H9 (cell line): Measurements from ENCODE around the gene SIX3. TPM values are rescaled to one million over a fixed set of nuclear protein-coding genes. Genes with fewer than 3 reads are reported as not detected.

Experiments
- DNase-seq: peaks from one replicate; pipeline ENCODE4 v3.0.0-alpha.2; 2017
- H2AFZ ChIP-seq: one replicate; pipeline ENCODE4 v1.6.1; 2013; ENCODE audit warnings: mild to moderate bottlenecking, low read length, control low read depth, moderate library complexity
- H2AK5ac ChIP-seq: 2 replicates; pipeline ENCODE4 v1.6.1; 2013; ENCODE audit warnings: low read length, control low read depth, mixed read lengths; ENCODE audit not compliant: insufficient read length
- H2BK120ac ChIP-seq: one replicate; pipeline ENCODE4 v1.6.1; 2013; ENCODE audit warnings: low read depth, mild to moderate bottlenecking, low read length, control low read depth, inconsistent platforms; ENCODE audit not compliant: poor library complexity, severe bottlenecking
- H2BK12ac ChIP-seq: 2 replicates; pipeline ENCODE4 v1.6.1; 2013; ENCODE audit warnings: low read length, control low read depth, mixed read lengths, low read depth; ENCODE audit not compliant: insufficient read length
- H2BK15ac ChIP-seq: 2 replicates; pipeline ENCODE4 v1.6.1; 2013; ENCODE audit warnings: low read depth, low read length, control low read depth
- H2BK20ac ChIP-seq: one replicate; pipeline ENCODE4 v1.6.1; 2013; ENCODE audit warnings: low read depth, mild to moderate bottlenecking, low read length, control low read depth, inconsistent platforms; ENCODE audit not compliant: poor library complexity, severe bottlenecking
- H2BK5ac ChIP-seq: 2 replicates; pipeline ENCODE4 v1.6.1; 2013; ENCODE audit warnings: low read length, control low read depth, mixed read lengths; ENCODE audit not compliant: insufficient read length
- H3K14ac ChIP-seq: 2 replicates; pipeline ENCODE4 v1.6.1; 2013; ENCODE audit warnings: low read length, control low read depth; ENCODE audit not compliant: insufficient read depth
- H3K18ac ChIP-seq: 2 replicates; pipeline ENCODE4 v1.6.1; 2013; ENCODE audit warnings: low read depth, mild to moderate bottlenecking, mixed read lengths, low read length, control low read depth; ENCODE audit not compliant: insufficient read length
- H3K23ac ChIP-seq: 2 replicates; pipeline ENCODE4 v1.6.1; 2013; ENCODE audit warnings: low read length, control low read depth, mixed read lengths, low read depth; ENCODE audit not compliant: insufficient read length
- H3K23me2 ChIP-seq: 2 replicates; pipeline ENCODE4 v1.6.1; 2013; ENCODE audit warnings: low read depth, mild to moderate bottlenecking, mixed read lengths, low read length, control low read depth; ENCODE audit not compliant: insufficient read length, poor library complexity, severe bottlenecking
- H3K27ac ChIP-seq: 2 replicates; pipeline ENCODE4 v1.5.1; 2013; ENCODE audit warnings: low read length, control low read depth, mixed read lengths, low read depth; ENCODE audit not compliant: insufficient read length
- H3K27me3 ChIP-seq: 2 replicates; pipeline ENCODE4 v1.6.1; 2013; ENCODE audit warnings: low read length, control low read depth, inconsistent platforms; ENCODE audit not compliant: insufficient read depth
- H3K4ac ChIP-seq: 2 replicates; pipeline ENCODE4 v1.6.1; 2013; ENCODE audit warnings: low read depth, mild to moderate bottlenecking, control low read depth, inconsistent platforms, low read length, moderate library complexity
- H3K4me1 ChIP-seq: 2 replicates; pipeline ENCODE4 v1.6.1; 2013; ENCODE audit warnings: low read length, control low read depth, inconsistent platforms; ENCODE audit not compliant: insufficient read depth
- H3K4me2 ChIP-seq: 2 replicates; pipeline ENCODE4 v1.6.1; 2013; ENCODE audit warnings: low read length, control low read depth, mixed read lengths; ENCODE audit not compliant: insufficient read length, insufficient read depth
- H3K56ac ChIP-seq: 2 replicates; pipeline ENCODE4 v1.6.1; 2013; ENCODE audit warnings: low read depth, mild to moderate bottlenecking, mixed read lengths, low read length, control low read depth; ENCODE audit not compliant: insufficient read length
- H3K79me1 ChIP-seq: 2 replicates; pipeline ENCODE4 v1.6.1; 2013; ENCODE audit warnings: low read depth, mild to moderate bottlenecking, moderate library complexity, low read length, control low read depth, inconsistent platforms; ENCODE audit not compliant: insufficient read depth, poor library complexity, severe bottlenecking
- H3K79me2 ChIP-seq: 2 replicates; pipeline ENCODE4 v1.6.1; 2013; ENCODE audit warnings: low read length, control low read depth, inconsistent platforms; ENCODE audit not compliant: insufficient read depth
- H3K9ac ChIP-seq: 2 replicates; pipeline ENCODE4 v1.6.1; 2013; ENCODE audit warnings: low read length, control low read depth, mixed read lengths; ENCODE audit not compliant: insufficient read length; ENCODE audit errors: extremely low read depth
- H3K9me3 ChIP-seq: one replicate; pipeline ENCODE4 v1.6.1; 2013; ENCODE audit warnings: low read depth, low read length, inconsistent platforms; ENCODE audit not compliant: control insufficient read depth
- H3T11ph ChIP-seq: one replicate; pipeline ENCODE4 v1.6.1; 2013; ENCODE audit warnings: mild to moderate bottlenecking, low read length, control low read depth, inconsistent platforms
- H4K20me1 ChIP-seq: one replicate; pipeline ENCODE4 v1.6.1; 2013; ENCODE audit not compliant: control insufficient read depth, insufficient read length, insufficient read depth
- H4K5ac ChIP-seq: 2 replicates; pipeline ENCODE4 v1.6.1; 2013; ENCODE audit warnings: low read depth, mild to moderate bottlenecking, mixed read lengths, low read length, control low read depth; ENCODE audit not compliant: insufficient read length
- H4K8ac ChIP-seq: replicated peaks from 2 replicates; pipeline ENCODE4 v1.6.1; 2013; ENCODE audit warnings: low read length, control low read depth, mixed read lengths, low read depth; ENCODE audit not compliant: insufficient read length
- H4K91ac ChIP-seq: 2 replicates; pipeline ENCODE4 v1.6.1; 2013; ENCODE audit warnings: low read depth, mild to moderate bottlenecking, moderate library complexity, mixed read lengths, low read length, control low read depth; ENCODE audit not compliant: insufficient read length
- H3K27ac Mint-ChIP-seq, 3 experiments: 2 replicates in 2 of 3; 3 replicates in 1 of 3; pipeline ENCODE4 v1.8.0; 2020 to 2021; ENCODE audit warnings: mixed read lengths in 3 of 3, mild to moderate bottlenecking in 1 of 3, moderate library complexity in 1 of 3
- H3K27me3 Mint-ChIP-seq: 2 replicates; pipeline ENCODE4 v1.8.0; 2021; ENCODE audit warnings: low read depth, mild to moderate bottlenecking, moderate library complexity, mixed read lengths
- H3K36me3 Mint-ChIP-seq, 3 experiments: 2 replicates in 2 of 3; 3 replicates in 1 of 3; pipeline ENCODE4 v1.8.0; 2020 to 2021; ENCODE audit warnings: low read depth in 3 of 3, mixed read lengths in 3 of 3; ENCODE audit not compliant: insufficient read depth in 1 of 3
- H3K4me1 Mint-ChIP-seq, 2 experiments: 2 replicates each; pipeline ENCODE4 v1.8.0; 2020; ENCODE audit warnings: mixed read lengths in 2 of 2
- H3K4me3 Mint-ChIP-seq, 2 experiments: 2 replicates in 1 of 2; 3 replicates in 1 of 2; pipeline ENCODE4 v1.8.0; 2020 to 2021; ENCODE audit warnings: mild to moderate bottlenecking in 2 of 2, mixed read lengths in 2 of 2, moderate library complexity in 1 of 2
- H3K9me3 Mint-ChIP-seq, 2 experiments: 2 replicates in 1 of 2; 3 replicates in 1 of 2; pipeline ENCODE4 v1.8.0; 2020; ENCODE audit warnings: mild to moderate bottlenecking in 2 of 2, mixed read lengths in 2 of 2, moderate library complexity in 1 of 2
- WGBS: extraction: QIAGEN DNeasy Blood & Tissue Kit; methylation state at CpG from one replicate; pipeline ENCODE4 v1.1.7; 2013; ENCODE audit warnings: missing lambda C conversion rate, low lambda C conversion rate, mixed read lengths; ENCODE audit not compliant: insufficient read length; ENCODE audit errors: extremely low coverage; 5-methylcytosine and 5-hydroxymethylcytosine counted together
- total RNA-seq: library from RNA; stranded (reverse); gene quantifications from 2 replicates; pipeline ENCODE4 v1.2.1, GENCODE V29; 2021
- TF ChIP-seq, protein P1 (sequence below): fragments of 200-600 bp; sonication (generic); conservative IDR thresholded peaks from 3 replicates; pipeline ENCODE4 v1.8.0; 2021; ENCODE audit warnings: antibody characterized with exemption, mild to moderate bottlenecking

SIX3 gene
- total RNA-seq, 1 experiment from 2014 or later: 0.55 TPM

DNA sequence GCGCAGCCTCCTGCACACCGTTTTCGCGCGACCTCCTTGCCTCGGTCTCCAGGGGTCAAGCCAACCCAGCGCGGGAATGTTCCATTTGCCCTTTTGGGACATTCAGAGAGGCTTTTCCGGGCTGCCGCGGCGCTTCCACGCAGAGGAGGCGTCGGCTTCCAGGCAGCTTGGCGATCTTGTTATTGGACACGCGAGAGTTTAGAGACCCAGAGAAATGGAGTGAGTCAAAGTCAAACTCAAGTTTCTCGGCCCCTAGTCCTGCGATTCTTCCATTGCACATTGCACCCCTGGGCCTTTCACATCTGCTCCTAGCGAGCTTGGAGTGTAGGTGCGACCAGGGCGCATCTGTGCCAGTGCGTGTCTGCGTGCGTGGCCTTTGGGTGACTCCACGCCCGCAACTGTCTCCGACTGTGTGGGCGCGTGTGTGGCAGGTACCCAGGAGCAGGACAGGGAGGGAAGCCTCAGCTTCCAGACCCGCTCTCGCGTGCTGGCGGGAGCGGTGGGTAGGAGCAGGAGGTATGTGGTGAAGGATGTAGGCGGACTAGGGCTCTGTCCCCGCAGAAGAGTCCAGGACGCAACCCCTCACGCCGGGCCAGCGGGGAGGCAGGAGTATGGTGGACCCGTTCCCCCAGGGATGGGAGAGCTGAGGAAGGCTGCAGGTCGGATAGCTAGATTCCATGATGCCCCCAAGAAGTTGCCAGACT, 13.5 kb downstream of the SIX3 start:
- Histone ChIP-seq H3K18ac (no peak overlapping the region), H3K9me3 (no peaks in the 10 kb centered on the region), H3K56ac (no peak overlapping the region), H3T11ph (no peak overlapping the region), H4K8ac (no peak overlapping the region), H3K79me2 (no peaks in the 10 kb centered on the region), H2BK20ac (no peak overlapping the region), H4K20me1 (no peaks in the 10 kb centered on the region), H4K5ac (no peak overlapping the region), H3K27me3 (peaks cover 59% of the 10 kb centered on the region), H2BK12ac (no peak overlapping the region), H3K23ac (no peak overlapping the region), H2AK5ac (no peak overlapping the region), H3K27ac (no peak overlapping the region), H2BK120ac (no peak overlapping the region), H2AFZ (no peak overlapping the region), H2BK5ac (no peak overlapping the region), H3K4me2 (peak overlapping the region; percentile 45), H3K79me1 (no peaks in the 10 kb centered on the region), H3K4ac (no peak overlapping the region), H3K9ac (no peak overlapping the region), H3K14ac (no peak overlapping the region), H3K4me1 (peaks cover 3% of the 10 kb centered on the region; the same call in 1 of the 2 replicates), H3K23me2 (peaks cover 12% of the 10 kb centered on the region), H4K91ac (no peak overlapping the region), H2BK15ac (no peak overlapping the region)
- WGBS: no CpG with 5 or more reads among the region's 44 CpGs
- no peak for DNase-seq
- no peak overlapping the region for H3K27ac Mint-ChIP-seq
- peaks cover 6 to 7% of the 10 kb centered on the region in 2 experiments for H3K9me3 Mint-ChIP-seq
- H3K4me1 Mint-ChIP-seq: peaks cover 46 to 62% of the 10 kb centered on the region in 2 experiments
- H3K36me3 Mint-ChIP-seq: peaks cover 0 to 4% (median 0%) of the 10 kb centered on the region in 3 experiments; a peak in 2 of 7 replicates
- TF ChIP-seq, protein P1, sequence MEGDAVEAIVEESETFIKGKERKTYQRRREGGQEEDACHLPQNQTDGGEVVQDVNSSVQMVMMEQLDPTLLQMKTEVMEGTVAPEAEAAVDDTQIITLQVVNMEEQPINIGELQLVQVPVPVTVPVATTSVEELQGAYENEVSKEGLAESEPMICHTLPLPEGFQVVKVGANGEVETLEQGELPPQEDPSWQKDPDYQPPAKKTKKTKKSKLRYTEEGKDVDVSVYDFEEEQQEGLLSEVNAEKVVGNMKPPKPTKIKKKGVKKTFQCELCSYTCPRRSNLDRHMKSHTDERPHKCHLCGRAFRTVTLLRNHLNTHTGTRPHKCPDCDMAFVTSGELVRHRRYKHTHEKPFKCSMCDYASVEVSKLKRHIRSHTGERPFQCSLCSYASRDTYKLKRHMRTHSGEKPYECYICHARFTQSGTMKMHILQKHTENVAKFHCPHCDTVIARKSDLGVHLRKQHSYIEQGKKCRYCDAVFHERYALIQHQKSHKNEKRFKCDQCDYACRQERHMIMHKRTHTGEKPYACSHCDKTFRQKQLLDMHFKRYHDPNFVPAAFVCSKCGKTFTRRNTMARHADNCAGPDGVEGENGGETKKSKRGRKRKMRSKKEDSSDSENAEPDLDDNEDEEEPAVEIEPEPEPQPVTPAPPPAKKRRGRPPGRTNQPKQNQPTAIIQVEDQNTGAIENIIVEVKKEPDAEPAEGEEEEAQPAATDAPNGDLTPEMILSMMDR: no peak
- H3K4me3 Mint-ChIP-seq: peak overlapping the region; percentile 58 to 77
- H3K27me3 Mint-ChIP-seq: peaks cover 97% of the 10 kb centered on the region
